Measurements from ENCODE around the gene PITRM1.
"Not testable (repeated sequence)": the region's sequence is repeated elsewhere in the genome, so short reads cannot be mapped to it uniquely, and the experiment has no call there.

DNA sequence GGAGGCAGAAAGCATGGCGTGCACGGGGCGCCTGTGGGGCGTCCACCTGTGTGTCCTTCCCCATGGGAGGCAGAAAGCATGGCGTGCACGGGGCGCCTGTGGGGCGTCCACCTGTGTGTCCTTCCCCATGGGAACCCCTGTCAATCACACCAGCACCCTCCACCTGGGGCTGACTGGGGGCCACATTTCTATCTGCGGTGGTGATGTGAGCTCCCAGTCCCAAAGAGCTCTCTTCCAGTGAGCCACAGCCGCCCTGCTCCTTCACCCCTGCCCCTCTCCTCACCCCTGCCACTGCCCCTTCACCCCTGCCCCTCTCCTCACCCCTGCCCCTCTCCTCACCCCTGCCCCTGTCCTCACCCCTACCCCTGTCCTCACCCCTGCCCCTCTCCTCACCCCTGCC, 66.3 kb downstream of the PITRM1 start:
- TF ChIP-seq, protein P1, sequence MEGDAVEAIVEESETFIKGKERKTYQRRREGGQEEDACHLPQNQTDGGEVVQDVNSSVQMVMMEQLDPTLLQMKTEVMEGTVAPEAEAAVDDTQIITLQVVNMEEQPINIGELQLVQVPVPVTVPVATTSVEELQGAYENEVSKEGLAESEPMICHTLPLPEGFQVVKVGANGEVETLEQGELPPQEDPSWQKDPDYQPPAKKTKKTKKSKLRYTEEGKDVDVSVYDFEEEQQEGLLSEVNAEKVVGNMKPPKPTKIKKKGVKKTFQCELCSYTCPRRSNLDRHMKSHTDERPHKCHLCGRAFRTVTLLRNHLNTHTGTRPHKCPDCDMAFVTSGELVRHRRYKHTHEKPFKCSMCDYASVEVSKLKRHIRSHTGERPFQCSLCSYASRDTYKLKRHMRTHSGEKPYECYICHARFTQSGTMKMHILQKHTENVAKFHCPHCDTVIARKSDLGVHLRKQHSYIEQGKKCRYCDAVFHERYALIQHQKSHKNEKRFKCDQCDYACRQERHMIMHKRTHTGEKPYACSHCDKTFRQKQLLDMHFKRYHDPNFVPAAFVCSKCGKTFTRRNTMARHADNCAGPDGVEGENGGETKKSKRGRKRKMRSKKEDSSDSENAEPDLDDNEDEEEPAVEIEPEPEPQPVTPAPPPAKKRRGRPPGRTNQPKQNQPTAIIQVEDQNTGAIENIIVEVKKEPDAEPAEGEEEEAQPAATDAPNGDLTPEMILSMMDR (optimal IDR thresholded peaks at IDR 0.05 in 1 of 3, IDR thresholded peaks at IDR 0.05 in 1 of 3, conservative IDR thresholded peaks at IDR 0.05 in 1 of 3; ENCODE audit: extremely low read depth in 1 of 3, insufficient read depth in 2 of 3, low read length in 3 of 3), result not testable (repeated sequence)
- not testable (repeated sequence) for TF ChIP-seq EZH2 (IDR thresholded peaks at IDR 0.05; ENCODE audit: low read length)

All from keratinocyte (primary cell).